ENCODE results near the gene PABPC1L2A.
"Not testable (repeated sequence)": the region's sequence is repeated elsewhere in the genome, so short reads cannot be mapped to it uniquely, and the experiment has no call there.

The PABPC1L2A gene

GRCh38 chrX:73079024-73079562 is at the start of gene PABPC1L2A:
Gene PABPC1L2A (minus strand): TSS chrX:73079512. CDS start chrX:73079386, 126 bp downstream.
- DNase-seq = not testable (repeated sequence)

- no peak for DNase-seq
Observed at GRCh38 chrX:73127700-73128241, 48.5 kb upstream of the PABPC1L2A start.

GRCh38 chrX:73126240-73126639 is 46.9 kb upstream of the PABPC1L2A start:
- no peak for DNase-seq

GRCh38 chrX:73099505-73099904 is 20.2 kb upstream of the PABPC1L2A start:
- DNase-seq = not testable (repeated sequence)

- not testable (repeated sequence) for DNase-seq
Observed at GRCh38 chrX:73086766-73087165, 7.5 kb upstream of the PABPC1L2A start.

GRCh38 chrX:73079884-73080283 is 572 bp upstream of the PABPC1L2A start:
- not testable (repeated sequence) for DNase-seq

GRCh38 chrX:73078597-73078996 is 715 bp downstream of the PABPC1L2A start:
- DNase-seq = not testable (repeated sequence)

GRCh38 chrX:73076838-73077237 is 2.5 kb downstream of the PABPC1L2A start:
- DNase-seq = no peak

GRCh38 chrX:73069365-73070035 is 9.8 kb downstream of the PABPC1L2A start:
- DNase-seq = no peak

- no peak for DNase-seq
Observed at GRCh38 chrX:73068467-73069364, 10.6 kb downstream of the PABPC1L2A start.

GRCh38 chrX:73067761-73068466 is 11.4 kb downstream of the PABPC1L2A start:
- not testable (repeated sequence) for DNase-seq

GRCh38 chrX:73028876-73029275 is 50.4 kb downstream of the PABPC1L2A start:
- no peak for DNase-seq
